HepG2 (cell line): ENCODE data around the gene MAP3K19. TPM values are rescaled to one million over a fixed set of nuclear protein-coding genes. Genes with fewer than 3 reads are reported as not detected.

Source experiments
- ARID4A ChIP-seq: sonication (generic); formaldehyde crosslinking; IDR thresholded peaks from 2 replicates; pipeline ENCODE4 v1.5.0; 2020; ENCODE audit warnings: mild to moderate bottlenecking, missing genetic modification reagents, borderline replicate concordance
- DRAP1 ChIP-seq: IDR thresholded peaks from 2 replicates; pipeline ENCODE4 v1.6.1; 2016; ENCODE audit warnings: missing genetic modification reagents, missing compliant biosample characterization
- FOXP4 ChIP-seq: sonication (generic); formaldehyde crosslinking; IDR thresholded peaks from 2 replicates; pipeline ENCODE4 v1.4.0; 2020; ENCODE audit warnings: missing genetic modification reagents
- GPN1 ChIP-seq: sonication (generic); formaldehyde crosslinking; IDR thresholded peaks from 2 replicates; pipeline ENCODE4 v1.5.1; 2020; ENCODE audit warnings: missing genetic modification reagents, borderline replicate concordance
- HINFP ChIP-seq: sonication (generic); formaldehyde crosslinking; IDR thresholded peaks from 2 replicates; pipeline ENCODE4 v1.4.0; 2020; ENCODE audit warnings: low read depth, mild to moderate bottlenecking, missing genetic modification reagents
- MYC ChIP-seq: sonication (generic); formaldehyde crosslinking; IDR thresholded peaks from 2 replicates; pipeline ENCODE4 v1.9.0; 2021; ENCODE audit warnings: missing genetic modification reagents, borderline replicate concordance
- ONECUT2 ChIP-seq: sonication (generic); formaldehyde crosslinking; IDR thresholded peaks from 2 replicates; pipeline ENCODE4 v1.4.0; 2020; ENCODE audit warnings: missing genetic modification reagents
- POLR2AphosphoS2 ChIP-seq: IDR thresholded peaks from 2 replicates; pipeline ENCODE4 v1.6.1; 2011; ENCODE audit warnings: low read depth, low read length, improper control_type of control experiment
- SIN3A ChIP-seq: IDR thresholded peaks from 2 replicates; pipeline ENCODE4 v1.6.1; 2011; ENCODE audit warnings: low read depth, mild to moderate bottlenecking, control low read depth, low read length, borderline replicate concordance
- THAP9 ChIP-seq: sonication (generic); formaldehyde crosslinking; IDR thresholded peaks from 2 replicates; pipeline ENCODE4; 2020; ENCODE audit warnings: missing genetic modification reagents, mild to moderate bottlenecking, borderline replicate concordance
- U2AF2 ChIP-seq: fragments of 200-400 bp; formaldehyde crosslinking; IDR thresholded peaks from 2 replicates; pipeline ENCODE4 v1.6.1; 2017; ENCODE audit warnings: low read depth, mild to moderate bottlenecking, low read length
- ZNF224 ChIP-seq: sonication (generic); formaldehyde crosslinking; IDR thresholded peaks from 2 replicates; pipeline ENCODE4 v1.5.0; 2020; ENCODE audit warnings: mild to moderate bottlenecking, missing genetic modification reagents
- ZNF281 ChIP-seq: sonication (generic); formaldehyde crosslinking; IDR thresholded peaks from 2 replicates; pipeline ENCODE4 v1.4.0; 2020; ENCODE audit warnings: missing genetic modification reagents, borderline replicate concordance
- ZNF776 ChIP-seq: sonication (generic); formaldehyde crosslinking; IDR thresholded peaks from 2 replicates; pipeline ENCODE4 v1.4.0; 2020; ENCODE audit warnings: mild to moderate bottlenecking, missing genetic modification reagents
- polyA plus RNA-seq, 8 experiments: library from polyadenylated mRNA; depleted of rRNA in 3 of 8; stranded (reverse) in 7 of 8; unstranded in 1 of 8; fragments of >200 nt; fragmentation: Illumina TruSeq in 4 of 8; extraction: Trizol in 4 of 8; gene quantifications; 2 replicates each; pipeline versions ENCODE4 v1.2.1 to v1.2.3, GENCODE V29; 2011 to 2016; ENCODE audit warnings: low read depth in 4 of 8, missing spikeins in 1 of 8, mixed read lengths in 1 of 8; ENCODE audit not compliant: insufficient read depth in 1 of 8
- total RNA-seq, 5 experiments: library from RNA; depleted of rRNA; stranded (reverse); fragments of >200 nt; fragmentation: Illumina TruSeq; extraction: Trizol; gene quantifications; 2 replicates each; pipeline ENCODE4 v1.2.3, GENCODE V29; 2016; ENCODE audit warnings: low read depth in 1 of 5

The MAP3K19 gene
- total and polyA plus RNA-seq, 2 of the 13 experiments (the other 11 are each of a cell fraction or from before 2014, with no cell fraction given): not detected

GRCh38 chr2:134917888-134918525 lies 129.2 kb downstream of the MAP3K19 start (continued):
- no peak; the same call in 1 of the 2 replicates for TF ChIP-seq HINFP (CRISPR knock-in tag)
- 0 out of 2 replicates have a peak, but pooled peaks have one; percentile 22 for TF ChIP-seq ZNF281 (CRISPR knock-in tag)
- TF ChIP-seq POLR2AphosphoS2: 0 out of 2 replicates have a peak, but pooled peaks have one; percentile 49
- no peak for TF ChIP-seq FOXP4 (CRISPR knock-in tag)
- TF ChIP-seq GPN1: no peak
- 0 out of 2 replicates have a peak, but pooled peaks have one; percentile 63 for TF ChIP-seq ZNF776 (CRISPR knock-in tag)
- TF ChIP-seq SIN3A: peak; percentile 66
- TF ChIP-seq ZNF224: no peak; the same call in 1 of the 2 replicates
- TF ChIP-seq DRAP1: no peak; the same call in 1 of the 2 replicates
- TF ChIP-seq ARID4A (CRISPR knock-in tag): no peak
- TF ChIP-seq ONECUT2 (CRISPR knock-in tag): no peak
- TF ChIP-seq THAP9 (CRISPR knock-in tag): no peak
- TF ChIP-seq MYC: no peak
- peak; percentile 82 for TF ChIP-seq U2AF2
